ENCODE measurements around the gene ZNF692. TPM values are rescaled to one million over a fixed set of nuclear protein-coding genes. Genes with fewer than 3 reads are reported as not detected.
A peak's percentile ranks its signal among the peaks of the same experiment; 100 is the strongest.

ZNF692 gene
- total and polyA plus RNA-seq, 2 of the 13 experiments (the other 11 are each of a cell fraction or from before 2014, with no cell fraction given), result 27.3 to 45.8 TPM

DNA sequence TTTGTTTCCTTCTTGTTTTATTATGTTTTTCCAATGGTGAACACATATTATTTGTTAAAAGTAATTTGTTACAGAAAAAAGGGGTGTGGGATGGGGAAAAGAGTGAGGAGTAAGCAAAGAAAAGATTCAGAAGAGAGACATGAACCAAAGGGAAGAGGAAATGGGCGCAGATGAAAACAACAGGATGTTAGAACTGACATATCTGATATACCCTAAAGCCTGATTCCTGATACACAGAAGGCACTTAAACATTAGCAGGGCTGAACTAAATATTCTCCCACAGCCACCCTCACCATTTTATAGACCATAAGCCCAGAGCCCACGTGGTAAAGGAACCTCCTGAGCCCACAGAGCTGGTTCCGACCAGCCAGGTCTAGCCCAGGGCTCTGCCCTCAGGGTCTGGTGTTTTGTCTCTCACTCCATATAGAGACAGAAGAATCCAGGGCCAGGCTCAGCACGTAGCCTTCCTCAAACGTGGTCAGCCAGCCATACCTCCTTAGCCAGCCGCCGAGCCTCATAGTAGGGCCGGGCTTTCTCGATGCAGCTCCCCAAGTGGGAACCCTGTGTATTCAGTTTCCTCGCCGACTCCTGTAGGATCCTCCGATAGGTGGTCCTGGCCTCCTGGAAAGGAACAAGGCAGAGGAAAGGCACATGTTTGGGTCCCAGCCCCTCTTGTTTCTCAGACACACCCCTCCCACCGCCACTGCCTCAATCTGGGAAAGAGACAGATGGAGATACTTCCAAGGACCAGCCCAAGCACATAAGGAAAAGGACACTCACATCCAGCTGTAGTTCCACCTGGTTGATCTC lies 42.6 kb downstream of the ZNF692 start (continued):
- TF ChIP-seq, protein P1, sequence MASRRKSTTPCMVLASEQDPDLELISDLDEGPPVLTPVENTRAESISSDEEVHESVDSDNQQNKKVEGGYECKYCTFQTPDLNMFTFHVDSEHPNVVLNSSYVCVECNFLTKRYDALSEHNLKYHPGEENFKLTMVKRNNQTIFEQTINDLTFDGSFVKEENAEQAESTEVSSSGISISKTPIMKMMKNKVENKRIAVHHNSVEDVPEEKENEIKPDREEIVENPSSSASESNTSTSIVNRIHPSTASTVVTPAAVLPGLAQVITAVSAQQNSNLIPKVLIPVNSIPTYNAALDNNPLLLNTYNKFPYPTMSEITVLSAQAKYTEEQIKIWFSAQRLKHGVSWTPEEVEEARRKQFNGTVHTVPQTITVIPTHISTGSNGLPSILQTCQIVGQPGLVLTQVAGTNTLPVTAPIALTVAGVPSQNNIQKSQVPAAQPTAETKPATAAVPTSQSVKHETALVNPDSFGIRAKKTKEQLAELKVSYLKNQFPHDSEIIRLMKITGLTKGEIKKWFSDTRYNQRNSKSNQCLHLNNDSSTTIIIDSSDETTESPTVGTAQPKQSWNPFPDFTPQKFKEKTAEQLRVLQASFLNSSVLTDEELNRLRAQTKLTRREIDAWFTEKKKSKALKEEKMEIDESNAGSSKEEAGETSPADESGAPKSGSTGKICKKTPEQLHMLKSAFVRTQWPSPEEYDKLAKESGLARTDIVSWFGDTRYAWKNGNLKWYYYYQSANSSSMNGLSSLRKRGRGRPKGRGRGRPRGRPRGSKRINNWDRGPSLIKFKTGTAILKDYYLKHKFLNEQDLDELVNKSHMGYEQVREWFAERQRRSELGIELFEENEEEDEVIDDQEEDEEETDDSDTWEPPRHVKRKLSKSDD (CRISPR knock-in tag; IDR thresholded peaks at IDR 0.05; ENCODE audit: low read depth), result no peak
- no peak for TF ChIP-seq MEIS2 (CRISPR knock-in tag; IDR thresholded peaks at IDR 0.05)
- TF ChIP-seq MEIS1 (CRISPR knock-in tag; IDR thresholded peaks at IDR 0.05; ENCODE audit: borderline replicate concordance), result no peak
- no peak for TF ChIP-seq NR0B2 (CRISPR knock-in tag; IDR thresholded peaks at IDR 0.05)

GRCh38 chr1:248815407-248816034 lies 43.4 kb downstream of the ZNF692 start:
- Histone ChIP-seq H3K4me2 (ENCODE audit: low read depth, low read length) (no peak overlapping the region), H3K27ac (ENCODE audit: extremely low read length, insufficient read depth, low read length) (no peak overlapping the region), H3K36me3 (replicated peaks in 1 of 2; ENCODE audit: control insufficient read depth in 1 of 2, insufficient read depth in 2 of 2, low read length in 2 of 2) (peaks cover 19 to 72% of the 10 kb centered on the region in 2 experiments), H3K4me1 (ENCODE audit: insufficient read depth, low read length) (peaks cover 5% of the 10 kb centered on the region), H3K4me3 (replicated peaks in 1 of 3; ENCODE audit: insufficient read depth in 1 of 3, low read depth in 2 of 3, low read length in 3 of 3) (no peak overlapping the region), H4K20me1 (ENCODE audit: insufficient read depth, low read length) (no peaks in the 10 kb centered on the region), H3K9me3 (ENCODE audit: low read length) (no peaks in the 10 kb centered on the region), H3K27me3 (ENCODE audit: control insufficient read depth in 1 of 2, insufficient read depth in 2 of 2, low read length in 2 of 2) (no peaks in the 10 kb centered on the region), H3K79me2 (ENCODE audit: insufficient read depth, low read length) (peaks cover 6% of the 10 kb centered on the region), H3K9ac (ENCODE audit: insufficient read depth, low read depth, low read length) (no peak overlapping the region), H2AFZ (ENCODE audit: low read length) (no peak overlapping the region)
- TSS peak; percentile 38 for BruUV-seq (replicated peaks)
- DNase-seq (ENCODE audit: low spot score) (no peak), FAIRE-seq (no peak), ATAC-seq (no peak)
- in situ Hi-C loops (cut with HindIII; ENCODE audit: extremely low pct_ligation_motif_present, low pct_unique_long_range_greater_than_20kb) (loop anchor here (5.0 kb wide), 1 partner anchor 58 kb away; the partner anchor contains the start of gene LYPD8), intact Hi-C loops (cut with micrococcal nuclease; ENCODE audit: unreplicated experiment) (no loop called here)
- 96% methylated on average over 10 of the region's 10 CpGs for whole genome bisulfite sequencing (ENCODE audit: low lambda C conversion rate)
- CTCF ChIA-PET (ENCODE audit: low intra/inter-chr PET ratio, low total read pairs), result no interaction called here
- POLR2A ChIA-PET, result no interaction called here
- TF ChIP-seq ZNF629 (CRISPR knock-in tag; conservative IDR thresholded peaks at IDR 0.05) (no peak), FOXJ3 (CRISPR knock-in tag; IDR thresholded peaks at IDR 0.05; ENCODE audit: borderline replicate concordance) (no peak), CSRNP2 (CRISPR knock-in tag; conservative IDR thresholded peaks at IDR 0.05; ENCODE audit: low read depth) (no peak), CEBPZ (IDR thresholded peaks at IDR 0.05; ENCODE audit: low read length) (no peak), TMF1 (CRISPR knock-in tag; IDR thresholded peaks at IDR 0.05; ENCODE audit: low read depth) (no peak), CBX1 (IDR thresholded peaks at IDR 0.05; ENCODE audit: low read depth) (no peak), PAWR (CRISPR knock-in tag; IDR thresholded peaks at IDR 0.05; ENCODE audit: borderline replicate concordance) (no peak), NFYC (CRISPR knock-in tag; IDR thresholded peaks at IDR 0.05) (no peak)

Data from HepG2 (cell line).